Measurements from ENCODE around the gene CCDC57. TPM values are rescaled to one million over a fixed set of nuclear protein-coding genes. Genes with fewer than 3 reads are reported as not detected.

The CCDC57 gene
- total RNA-seq, 1 experiment from 2014 or later = 4.7 TPM

- DNase-seq (ENCODE audit: low spot score) = no peak
These were observed 105.8 kb downstream of the CCDC57 start for GRCh38 chr17:82106688-82107305.

GRCh38 chr17:82105882-82106687 is 106.6 kb downstream of the CCDC57 start:
- DNase-seq (ENCODE audit: low spot score) = peak; percentile 80

- no peak for DNase-seq (ENCODE audit: low spot score)
These were observed 107.2 kb downstream of the CCDC57 start for GRCh38 chr17:82105417-82105881.

GRCh38 chr17:82104797-82105416 is 107.7 kb downstream of the CCDC57 start:
- DNase-seq (ENCODE audit: low spot score) = no peak

- DNase-seq (ENCODE audit: low spot score) = no peak
These were observed 108.8 kb downstream of the CCDC57 start for GRCh38 chr17:82103553-82104451.

- no peak for DNase-seq (ENCODE audit: low spot score)
These were observed 110.6 kb downstream of the CCDC57 start for GRCh38 chr17:82101767-82102679.

GRCh38 chr17:82101301-82101715 is 111.3 kb downstream of the CCDC57 start:
- DNase-seq (ENCODE audit: low spot score) = no peak

GRCh38 chr17:82100502-82101298 is 111.9 kb downstream of the CCDC57 start:
- no peak for DNase-seq (ENCODE audit: low spot score)

GRCh38 chr17:82098939-82099763 is 113.5 kb downstream of the CCDC57 start:
- no peak for DNase-seq (ENCODE audit: low spot score)

GRCh38 chr17:82098169-82098938 is 114.3 kb downstream of the CCDC57 start, which contains the start of gene FASN:
Gene FASN (minus strand): TSS chr17:82098236. CDS start chr17:82096445, 1,791 bp downstream.
- peak; percentile 89 for DNase-seq (ENCODE audit: low spot score)

- DNase-seq (ENCODE audit: low spot score) = no peak
These were observed 114.8 kb downstream of the CCDC57 start for GRCh38 chr17:82097919-82098168.

- no peak for DNase-seq (ENCODE audit: low spot score)
These were observed 115.3 kb downstream of the CCDC57 start for GRCh38 chr17:82097184-82097918.

- DNase-seq (ENCODE audit: low spot score) = no peak
These were observed 115.9 kb downstream of the CCDC57 start for GRCh38 chr17:82096709-82097183.

- DNase-seq (ENCODE audit: low spot score) = no peak
These were observed 116.6 kb downstream of the CCDC57 start for GRCh38 chr17:82095777-82096708.

- DNase-seq (ENCODE audit: low spot score) = no peak
These were observed 117.5 kb downstream of the CCDC57 start for GRCh38 chr17:82094931-82095776.

All from H4 (cell line).